NCI-H446 (cell line): Measurements from ENCODE around the gene VIM.

Experiments used
- DNase-seq, 2 experiments: peaks; one replicate each; lab custom pipeline; 2025; lab: John Stamatoyannopoulos, UW

Gene VIM

DNA sequence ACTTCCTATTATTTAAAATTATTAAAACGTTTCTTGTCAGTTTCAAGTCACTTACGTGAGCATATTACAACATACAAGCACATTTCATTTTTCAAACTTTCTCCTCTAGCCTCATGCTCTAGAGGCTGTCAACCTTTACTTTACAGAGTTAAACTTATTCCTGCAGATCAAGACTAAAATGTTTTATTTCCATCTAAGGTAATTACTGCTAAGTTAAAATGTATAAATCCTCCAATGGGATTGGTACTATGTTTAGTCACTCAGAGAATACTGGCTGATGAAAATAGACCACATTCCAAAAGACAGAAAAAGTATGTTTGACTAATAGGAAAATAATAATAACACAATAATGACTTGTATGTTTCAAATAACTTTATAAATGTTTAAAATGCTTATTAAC is 18.2 kb upstream of the VIM start:
- no peak for DNase-seq

DNA sequence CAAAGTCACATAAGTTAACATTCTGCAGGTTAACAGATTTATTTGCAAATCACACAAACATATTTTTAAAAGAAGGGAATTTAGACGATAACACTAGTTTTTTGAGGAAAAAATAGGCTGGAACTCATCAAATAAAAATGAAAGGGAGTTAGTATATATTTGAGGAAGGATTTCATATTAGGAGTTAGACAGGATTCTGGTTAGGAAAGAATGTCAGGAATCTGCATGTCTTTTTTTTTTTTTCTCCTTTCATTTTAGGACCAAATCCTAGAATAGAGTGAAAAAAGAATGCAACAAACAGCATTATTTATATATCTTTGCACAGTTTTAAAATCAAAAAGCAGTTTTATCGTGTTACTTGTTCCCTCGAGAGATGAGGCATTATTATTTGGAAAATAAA is 17.7 kb upstream of the VIM start:
- no peak for DNase-seq

DNA sequence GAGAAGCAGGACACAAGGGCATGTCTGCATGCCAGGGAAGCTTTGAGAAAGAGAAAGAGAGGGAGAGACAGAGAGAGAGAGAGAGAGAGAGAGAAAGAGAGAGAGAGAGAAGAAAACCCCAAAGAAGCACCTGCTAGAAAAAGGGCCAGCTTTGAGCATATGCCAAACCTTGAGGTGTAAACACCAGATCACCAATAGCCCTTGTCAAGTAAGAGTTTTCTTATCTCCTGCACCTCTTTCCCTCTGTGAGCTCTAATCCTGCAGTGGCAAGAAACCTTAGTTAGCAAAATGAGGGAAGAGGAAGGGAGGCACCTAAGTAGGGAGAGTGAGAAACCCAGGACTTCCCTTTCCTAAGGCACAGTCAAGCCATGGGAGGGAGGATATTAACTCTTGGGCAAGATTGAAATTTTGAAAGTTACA is 15.2 kb upstream of the VIM start:
- DNase-seq, result no peak

DNA sequence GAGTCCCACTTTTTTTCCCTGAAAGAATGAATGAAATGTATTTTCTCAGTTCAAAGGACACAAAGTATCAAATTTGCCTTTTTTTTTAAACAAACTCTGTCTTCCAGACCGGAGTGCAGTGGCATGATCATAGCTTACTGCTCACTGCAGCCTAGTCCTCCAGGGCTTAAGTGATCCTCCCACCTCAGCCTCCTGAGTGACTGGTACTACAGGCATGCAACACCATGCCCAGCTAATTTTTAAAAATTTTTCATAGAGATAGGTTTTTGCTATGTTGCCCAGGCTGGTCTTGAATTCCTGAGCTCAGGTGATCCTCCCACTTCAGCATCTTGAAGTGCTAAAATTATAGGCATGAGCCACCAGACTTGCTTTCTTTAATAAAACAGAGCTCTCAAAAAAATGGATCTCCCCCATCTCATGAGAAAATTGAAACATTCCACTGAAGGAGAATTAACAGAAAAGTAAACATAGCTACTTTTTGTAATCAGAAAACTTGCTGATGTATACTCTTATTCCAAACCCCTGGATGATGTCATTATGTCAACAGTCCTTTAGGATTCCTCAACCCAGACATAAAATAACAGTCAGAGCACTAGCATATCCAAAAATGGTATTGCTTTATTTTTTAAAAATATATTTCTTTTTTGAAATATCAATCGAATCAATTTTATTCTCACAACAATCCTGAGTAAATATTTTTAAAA is 14.2 kb upstream of the VIM start:
- DNase-seq, result no peak

DNA sequence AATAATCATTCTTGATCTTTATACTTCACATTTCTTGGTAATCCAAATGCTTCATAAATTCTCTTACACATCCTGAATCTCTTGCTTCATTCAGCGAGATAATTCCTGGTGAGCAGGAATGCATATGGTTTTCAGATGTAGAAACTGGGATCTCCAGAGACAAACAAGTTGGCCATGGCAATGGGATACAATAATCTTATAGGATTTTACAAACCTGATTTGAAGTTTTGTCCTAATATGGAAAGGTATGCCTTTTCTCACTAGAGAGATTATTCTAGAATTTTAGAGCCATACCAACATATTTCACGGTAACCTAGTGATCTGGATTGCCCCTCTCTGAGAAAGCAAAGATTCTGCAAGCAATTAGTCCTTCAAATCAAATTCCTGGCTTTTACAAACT is 13.5 kb upstream of the VIM start:
- no peak for DNase-seq

DNA sequence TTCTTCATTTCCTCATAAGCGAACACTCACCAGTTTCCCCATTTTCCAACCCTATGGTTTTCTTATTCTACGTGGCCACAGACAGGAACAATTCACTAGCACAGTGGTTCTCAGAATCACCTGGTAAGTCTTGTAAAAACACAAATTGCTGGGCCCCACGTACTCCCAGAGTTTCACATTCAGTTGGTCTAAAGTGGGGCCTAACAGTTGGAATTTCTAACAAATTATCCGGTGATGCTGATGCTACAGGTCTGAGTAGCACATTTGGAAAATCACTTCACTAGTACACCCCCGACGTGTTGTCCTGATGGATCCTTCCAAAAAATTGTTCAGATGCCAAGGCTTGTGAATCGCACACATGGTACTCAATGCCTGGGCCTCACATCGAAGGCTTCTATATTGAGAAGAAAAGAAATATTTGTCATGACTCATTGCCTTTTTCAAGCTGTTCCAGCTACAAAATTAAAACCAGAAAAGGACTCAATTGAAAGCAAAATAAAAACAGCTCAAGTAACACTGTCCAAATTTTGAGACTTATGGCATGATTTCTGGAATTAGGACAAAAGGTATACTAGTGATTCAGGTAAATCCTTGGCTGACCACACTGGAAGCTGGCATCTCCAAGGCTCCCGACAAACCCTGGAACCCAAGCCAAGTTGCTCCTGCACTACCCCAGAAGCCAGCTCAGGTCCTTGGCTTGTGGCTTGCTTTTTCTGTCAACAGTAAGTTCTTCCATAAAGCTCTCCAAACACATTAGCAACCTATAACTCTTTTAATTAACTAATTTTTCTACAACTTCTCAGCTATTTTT is 12.9 kb upstream of the VIM start:
- DNase-seq, result peak in 1 of 2 experiments; percentile 65

DNA sequence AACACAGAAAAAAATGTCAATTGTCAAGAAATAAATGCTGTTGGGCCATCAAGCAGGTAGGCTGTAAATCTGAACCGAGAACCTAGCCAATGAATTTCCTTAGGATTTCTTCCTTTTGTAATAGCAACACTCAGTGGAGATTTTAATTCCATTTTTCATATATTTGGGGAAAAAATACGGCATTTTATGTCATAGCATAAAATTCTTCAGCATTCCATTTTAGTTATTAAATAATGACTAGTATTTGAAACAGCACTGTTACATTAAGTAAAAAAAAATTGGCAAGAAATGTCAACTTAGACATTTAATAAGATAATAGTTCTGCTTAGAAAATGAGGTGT is 12.3 kb upstream of the VIM start:
- no peak for DNase-seq

DNA sequence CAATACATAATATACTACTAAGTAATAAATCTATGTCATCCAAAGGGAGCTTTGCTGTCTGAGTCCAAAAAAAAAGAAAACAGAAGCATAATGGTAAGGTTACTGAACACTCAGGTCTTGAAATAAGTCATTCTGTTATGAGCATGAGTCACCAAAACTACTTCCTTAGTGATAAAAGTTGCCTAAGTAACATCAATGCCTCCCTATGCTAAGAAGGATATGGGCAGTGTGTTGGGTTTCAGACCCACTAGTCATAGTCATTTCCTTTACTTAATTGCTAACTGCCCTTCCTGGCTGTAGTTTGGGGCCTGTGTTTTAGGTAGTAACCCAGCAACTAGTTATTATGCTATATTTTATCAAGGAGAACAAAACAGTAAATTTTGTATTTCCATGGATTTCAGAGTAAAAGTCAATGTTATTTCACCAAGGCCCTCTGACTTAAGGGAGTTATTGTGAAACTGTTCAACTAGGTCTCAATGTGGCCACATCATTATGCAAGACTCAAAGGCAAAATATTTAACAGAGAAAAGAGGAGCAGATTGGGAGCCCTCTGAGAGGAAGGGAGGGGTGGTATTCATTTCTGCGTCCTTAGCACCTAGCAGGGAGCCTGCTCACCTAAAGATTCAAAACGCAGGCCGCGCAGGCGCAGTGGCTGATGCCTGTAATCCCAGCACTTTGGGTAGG is 11.7 kb upstream of the VIM start:
- no peak for DNase-seq

DNA sequence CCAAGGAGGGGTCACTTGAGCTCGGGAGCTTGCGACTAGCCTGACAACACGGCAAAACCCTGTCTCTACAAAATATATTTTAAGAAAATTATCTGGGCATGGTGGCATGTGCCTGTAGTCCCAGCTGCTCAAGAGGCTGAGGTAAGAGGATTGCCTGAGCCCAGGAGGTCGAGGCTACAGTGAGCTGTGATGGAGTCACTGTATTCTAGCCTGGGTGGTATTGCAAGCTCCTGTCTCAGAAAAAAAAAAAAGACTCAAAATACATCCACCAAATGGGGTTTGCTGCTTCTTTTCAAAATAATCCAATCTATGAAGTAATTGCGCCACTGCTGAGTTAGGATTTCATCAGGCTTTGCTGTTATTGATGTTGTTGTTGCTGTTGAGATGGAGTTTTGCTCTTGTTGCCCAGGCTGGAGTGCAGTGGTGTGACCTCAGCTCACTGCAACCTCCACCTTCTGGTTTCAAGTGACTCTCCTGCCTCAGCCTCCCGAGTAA is 11.1 kb upstream of the VIM start:
- no peak for DNase-seq

DNA sequence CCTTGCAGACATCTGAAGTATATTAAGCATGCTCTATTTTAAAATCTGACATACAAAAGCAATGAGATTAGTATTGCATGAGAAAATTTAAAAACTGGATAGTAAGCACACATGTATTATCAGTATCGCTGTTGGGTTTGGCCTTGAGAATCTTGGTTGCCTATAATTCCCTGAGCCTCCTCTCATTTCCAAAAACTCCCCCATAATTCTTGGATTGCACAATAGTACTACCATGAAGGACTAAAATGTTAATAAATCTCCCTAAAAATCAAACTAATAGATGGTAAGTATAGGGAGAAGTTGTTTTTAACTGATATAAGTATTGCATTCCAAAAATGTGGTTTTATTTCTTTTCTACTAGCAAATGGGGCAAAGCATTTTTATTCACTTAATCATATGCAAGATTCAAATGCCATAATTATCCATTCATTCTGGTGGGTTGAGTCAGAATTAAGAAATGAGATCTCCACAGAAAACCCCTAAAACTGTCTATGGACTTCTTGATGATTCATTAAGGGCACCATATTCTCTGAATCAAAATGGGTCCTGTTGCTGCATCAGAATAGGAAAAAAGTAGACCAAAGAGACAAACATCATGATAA is 10.3 kb upstream of the VIM start:
- no peak for DNase-seq

DNA sequence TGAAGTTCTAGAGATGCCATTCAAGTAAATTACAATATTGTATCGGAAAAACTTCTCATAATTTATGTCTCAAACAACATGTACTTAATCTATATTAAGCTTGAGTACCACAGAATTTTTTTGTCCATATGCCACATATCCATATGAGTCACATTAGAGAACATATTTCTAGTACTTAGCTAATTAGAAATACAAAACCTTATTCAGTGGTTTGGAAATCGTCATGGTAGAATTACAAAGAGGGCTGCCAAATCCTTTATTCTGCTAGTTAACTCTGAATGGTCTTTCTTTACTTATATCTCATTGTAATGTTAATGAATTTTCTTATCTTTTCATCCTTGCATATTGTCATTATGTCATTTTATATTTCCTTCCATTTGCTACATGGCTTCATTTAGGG is 9.0 kb upstream of the VIM start:
- DNase-seq, result no peak

DNA sequence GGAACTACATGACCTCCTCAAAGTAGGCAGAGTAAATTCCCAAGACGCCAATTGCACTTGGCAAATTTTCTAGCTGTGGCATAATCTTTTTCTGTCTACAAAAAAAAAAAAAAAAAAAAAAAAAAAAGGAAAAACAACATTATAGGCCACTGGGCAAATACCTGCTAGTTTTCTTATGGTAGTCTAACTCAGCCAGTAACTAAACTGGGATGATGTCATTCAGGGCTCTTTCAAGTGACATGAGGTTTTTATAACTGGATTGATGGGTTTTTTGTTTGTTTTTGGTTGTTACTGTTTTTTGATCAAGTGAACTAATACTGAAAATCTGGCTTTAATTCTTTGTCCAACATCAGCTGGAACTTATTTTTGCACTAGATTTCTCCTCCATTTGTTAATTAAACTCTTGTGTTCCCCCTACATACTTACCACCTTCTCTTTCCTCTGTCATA is 7.4 kb upstream of the VIM start:
- DNase-seq, result peak in 1 of 2 experiments; percentile 9

DNA sequence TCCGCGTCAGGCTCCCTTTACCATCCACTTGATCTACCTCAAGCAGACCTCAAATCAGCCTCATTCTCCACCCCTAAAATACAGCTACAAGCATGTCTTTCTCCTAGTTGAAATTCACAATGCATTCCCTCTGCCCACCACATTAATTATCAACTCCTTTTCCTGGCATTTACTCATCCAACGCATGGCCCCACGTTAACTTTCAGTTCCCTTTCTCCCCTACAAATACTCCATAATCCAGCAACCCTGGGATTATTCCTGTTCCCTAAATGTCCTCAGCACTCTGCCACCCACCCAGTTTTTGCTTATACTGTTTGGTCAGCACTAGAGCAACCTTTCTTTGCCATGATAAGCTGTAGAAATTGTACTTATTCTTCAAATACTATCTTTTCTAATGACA is 5.7 kb upstream of the VIM start:
- DNase-seq, result no peak

DNA sequence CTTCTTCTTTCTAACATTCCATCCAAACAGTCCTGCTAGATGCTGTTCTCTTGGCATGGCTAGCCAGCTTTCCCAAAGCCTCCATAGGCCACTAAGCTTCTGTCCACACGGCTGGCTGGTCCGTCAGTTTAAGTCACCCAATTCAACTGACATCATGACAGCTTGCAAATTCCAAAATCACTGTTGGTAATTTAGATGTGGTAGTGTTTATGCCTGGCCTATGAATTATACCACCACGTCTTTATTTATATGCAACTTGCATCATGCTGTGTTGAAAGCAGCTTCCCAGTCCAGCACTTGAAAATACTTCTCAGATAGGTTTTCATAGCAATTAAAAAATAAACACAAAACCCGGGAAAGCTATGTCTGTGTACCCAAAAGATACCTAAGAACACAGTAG is 2.2 kb upstream of the VIM start:
- no peak for DNase-seq

DNA sequence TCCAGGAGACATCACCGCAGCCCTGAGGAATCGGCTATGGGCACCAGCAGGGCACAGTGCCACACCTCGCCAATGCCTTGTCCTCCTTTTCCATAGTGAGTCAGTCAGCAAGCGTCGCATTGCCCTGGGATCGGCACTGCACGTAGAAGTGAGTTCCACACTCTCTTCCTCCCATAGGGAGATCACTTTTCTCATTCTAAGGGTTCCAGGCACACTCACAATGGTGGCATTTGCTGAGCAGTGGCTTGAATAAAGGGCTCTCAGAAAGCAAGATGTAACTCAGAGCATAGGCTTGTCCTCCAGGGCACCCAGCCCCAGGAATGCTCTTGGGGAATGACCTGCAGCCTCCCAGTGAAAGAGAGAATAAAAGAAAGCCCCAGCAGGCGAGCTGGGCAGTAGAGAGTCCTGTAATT is 1.1 kb upstream of the VIM start:
- no peak for DNase-seq

DNA sequence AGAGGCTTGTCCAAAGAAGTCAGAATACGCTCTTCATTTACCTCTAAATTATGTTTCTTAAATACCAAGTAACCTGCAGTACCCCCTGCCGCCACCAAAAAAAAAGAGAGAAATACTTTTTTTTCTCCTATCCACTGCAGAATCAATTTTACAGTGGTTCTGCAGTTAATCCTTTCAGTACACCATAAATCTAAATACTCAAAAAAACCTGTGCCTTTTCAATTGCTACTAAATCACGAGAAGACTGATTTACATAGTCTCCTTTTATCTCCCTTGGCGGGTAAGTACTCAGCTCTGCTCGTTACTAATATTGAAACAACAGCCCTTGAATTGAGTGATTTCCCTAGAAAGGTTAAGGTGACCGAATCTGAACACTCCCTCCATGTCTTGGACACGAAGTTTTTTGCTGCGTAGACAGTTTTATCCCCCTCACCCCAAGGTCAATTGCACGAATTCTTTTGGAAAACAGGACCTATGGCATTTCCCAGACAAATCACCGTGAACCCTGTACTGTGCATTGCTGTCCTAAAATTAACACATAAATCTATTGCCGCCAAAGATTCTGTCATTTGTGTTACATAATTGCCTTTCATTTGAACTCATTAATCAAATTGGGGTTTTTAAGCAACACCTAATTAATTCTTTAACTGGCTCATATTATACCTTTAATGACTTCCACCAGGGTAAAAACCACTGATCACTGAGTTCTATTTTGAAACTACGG is 512 bp upstream of the VIM start:
- no peak for DNase-seq

DNA sequence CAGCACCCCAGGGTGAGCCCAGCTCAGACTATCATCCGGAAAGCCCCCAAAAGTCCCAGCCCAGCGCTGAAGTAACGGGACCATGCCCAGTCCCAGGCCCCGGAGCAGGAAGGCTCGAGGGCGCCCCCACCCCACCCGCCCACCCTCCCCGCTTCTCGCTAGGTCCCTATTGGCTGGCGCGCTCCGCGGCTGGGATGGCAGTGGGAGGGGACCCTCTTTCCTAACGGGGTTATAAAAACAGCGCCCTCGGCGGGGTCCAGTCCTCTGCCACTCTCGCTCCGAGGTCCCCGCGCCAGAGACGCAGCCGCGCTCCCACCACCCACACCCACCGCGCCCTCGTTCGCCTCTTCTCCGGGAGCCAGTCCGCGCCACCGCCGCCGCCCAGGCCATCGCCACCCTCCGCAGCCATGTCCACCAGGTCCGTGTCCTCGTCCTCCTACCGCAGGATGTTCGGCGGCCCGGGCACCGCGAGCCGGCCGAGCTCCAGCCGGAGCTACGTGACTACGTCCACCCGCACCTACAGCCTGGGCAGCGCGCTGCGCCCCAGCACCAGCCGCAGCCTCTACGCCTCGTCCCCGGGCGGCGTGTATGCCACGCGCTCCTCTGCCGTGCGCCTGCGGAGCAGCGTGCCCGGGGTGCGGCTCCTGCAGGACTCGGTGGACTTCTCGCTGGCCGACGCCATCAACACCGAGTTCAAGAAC is 1.1 kb downstream of the VIM start:
- peak in 1 of 2 experiments; percentile 71 for DNase-seq

DNA sequence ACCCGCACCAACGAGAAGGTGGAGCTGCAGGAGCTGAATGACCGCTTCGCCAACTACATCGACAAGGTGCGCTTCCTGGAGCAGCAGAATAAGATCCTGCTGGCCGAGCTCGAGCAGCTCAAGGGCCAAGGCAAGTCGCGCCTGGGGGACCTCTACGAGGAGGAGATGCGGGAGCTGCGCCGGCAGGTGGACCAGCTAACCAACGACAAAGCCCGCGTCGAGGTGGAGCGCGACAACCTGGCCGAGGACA is 1.6 kb downstream of the VIM start:
- DNase-seq, result no peak

DNA sequence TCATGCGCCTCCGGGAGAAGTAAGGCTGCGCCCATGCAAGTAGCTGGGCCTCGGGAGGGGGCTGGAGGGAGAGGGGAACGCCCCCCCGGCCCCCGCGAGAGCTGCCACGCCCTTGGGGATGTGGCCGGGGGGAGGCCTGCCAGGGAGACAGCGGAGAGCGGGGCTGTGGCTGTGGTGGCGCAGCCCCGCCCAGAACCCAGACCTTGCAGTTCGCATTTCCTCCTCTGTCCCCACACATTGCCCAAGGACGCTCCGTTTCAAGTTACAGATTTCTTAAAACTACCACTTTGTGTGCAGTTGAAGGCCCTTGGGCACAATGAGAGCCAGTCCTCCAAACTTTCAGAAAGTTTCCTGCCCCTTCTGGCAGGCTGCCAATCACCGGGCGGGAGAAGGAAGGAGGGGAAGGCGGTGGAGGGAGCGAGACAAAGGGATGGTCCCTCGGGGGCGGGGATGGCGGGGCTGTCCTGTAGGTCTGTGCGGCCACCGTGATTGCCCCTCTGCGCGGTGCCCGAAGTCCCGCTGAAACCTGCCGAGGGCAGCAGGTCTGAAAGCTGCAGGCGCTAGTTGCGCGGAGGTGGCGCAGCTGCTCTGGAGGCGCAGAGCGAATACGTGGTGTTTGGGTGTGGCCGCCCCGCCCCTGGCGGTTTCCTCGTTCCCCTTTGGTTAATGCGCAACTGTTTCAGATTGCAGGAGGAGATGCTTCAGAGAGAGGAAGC is 2.1 kb downstream of the VIM start:
- DNase-seq, result peak; percentile 67 to 74

DNA sequence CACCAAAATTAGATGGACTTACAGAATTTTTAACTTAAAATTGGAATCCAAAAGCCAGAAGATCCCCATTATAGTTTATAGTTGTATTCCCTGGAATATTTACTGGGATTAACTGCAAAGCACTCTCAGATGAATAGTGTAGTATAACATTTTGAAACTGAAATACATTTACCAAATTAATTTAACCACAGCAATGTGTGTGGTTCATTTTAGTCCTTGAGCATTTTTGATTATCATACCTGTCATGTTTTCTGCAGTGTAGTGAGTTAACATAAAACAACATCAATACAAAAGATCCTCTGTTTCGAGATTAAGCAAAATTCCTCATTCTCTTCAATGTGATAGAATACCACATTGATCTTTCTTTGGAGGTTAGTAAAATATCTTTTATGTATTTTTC is 3.7 kb downstream of the VIM start:
- no peak for DNase-seq
